WTC11 (cell line): ENCODE data around the gene GPR82. TPM values are rescaled to one million over a fixed set of nuclear protein-coding genes. Genes with fewer than 3 reads are reported as not detected.

Experiments used
- ATAC-seq: fragments of 200-7000 bp; cut with Tn5 transposase; 2 replicates; pipeline ENCODE4 v1.10.0; 2021; ENCODE audit warnings: mild to moderate bottlenecking, moderate library complexity
- CTCF ChIA-PET: fragments of 300-600 bp; sonication (Branson Sonifier 250); formaldehyde crosslinking; loops from one replicate; lab custom pipeline; 2021; ENCODE audit warnings: antibody characterized with exemption; lab: Charles Lee
- POLR2A ChIA-PET: fragments of 350-600 bp; sonication (Branson Sonifier 250); formaldehyde crosslinking; loops from one replicate; lab custom pipeline; 2021; ENCODE audit warnings: antibody characterized with exemption; lab: Charles Lee
- DNase-seq: peaks from one replicate; pipeline ENCODE4 v3.0.0; 2021; ENCODE audit warnings: low spot score
- H3K27ac Mint-ChIP-seq: 2 replicates; pipeline ENCODE4 v1.8.0; 2021; ENCODE audit warnings: mixed read lengths
- H3K27me3 Mint-ChIP-seq: 2 replicates; pipeline ENCODE4 v1.8.0; 2021; ENCODE audit warnings: low read depth, mild to moderate bottlenecking, moderate library complexity, mixed read lengths
- H3K36me3 Mint-ChIP-seq: 2 replicates; pipeline ENCODE4 v1.8.0; 2021; ENCODE audit warnings: mixed read lengths
- H3K4me1 Mint-ChIP-seq: 2 replicates; pipeline ENCODE4 v1.8.0; 2022; ENCODE audit warnings: mixed read lengths
- H3K4me3 Mint-ChIP-seq: 2 replicates; pipeline ENCODE4 v1.8.0; 2021; ENCODE audit warnings: mild to moderate bottlenecking, moderate library complexity, mixed read lengths
- H3K9me3 Mint-ChIP-seq: 2 replicates; pipeline ENCODE4 v1.8.0; 2021; ENCODE audit warnings: mixed read lengths
- ATF1 ChIP-seq: sonication (generic); formaldehyde crosslinking; IDR thresholded peaks from 2 replicates; pipeline ENCODE4 v1.8.1; 2023; ENCODE audit warnings: mild to moderate bottlenecking, moderate library complexity, missing genetic modification reagents
- FOXK1 ChIP-seq: sonication (generic); formaldehyde crosslinking; IDR thresholded peaks from 2 replicates; pipeline ENCODE4 v1.8.0; 2022; ENCODE audit warnings: mild to moderate bottlenecking, moderate library complexity, missing genetic modification reagents
- GTF2I ChIP-seq: fragments of 250-450 bp; sonication (Bioruptor Pico); conservative IDR thresholded peaks from 2 replicates; pipeline ENCODE4 v1.4.0; 2021; ENCODE audit warnings: mild to moderate bottlenecking
- JAZF1 ChIP-seq: fragments of 250-450 bp; sonication (Bioruptor Pico); IDR thresholded peaks from 2 replicates; pipeline ENCODE4 v1.9.0; 2021; ENCODE audit warnings: moderate library complexity, mild to moderate bottlenecking, inconsistent platforms
- MYBL2 ChIP-seq: sonication (generic); formaldehyde crosslinking; IDR thresholded peaks from 2 replicates; pipeline ENCODE4 v1.8.1; 2023; ENCODE audit warnings: mild to moderate bottlenecking, moderate library complexity, missing genetic modification reagents
- NFATC4 ChIP-seq: fragments of 250-450 bp; sonication (Bioruptor Pico); IDR thresholded peaks from 2 replicates; pipeline ENCODE4 v1.9.0; 2021; ENCODE audit warnings: mild to moderate bottlenecking
- NFE2L1 ChIP-seq: sonication (generic); formaldehyde crosslinking; IDR thresholded peaks from 2 replicates; pipeline ENCODE4 v1.8.1; 2023; ENCODE audit warnings: missing genetic modification reagents
- NR1H2 ChIP-seq: sonication (generic); formaldehyde crosslinking; IDR thresholded peaks from 2 replicates; pipeline ENCODE4 v1.9.0; 2021; ENCODE audit warnings: mild to moderate bottlenecking, moderate library complexity, missing genetic modification reagents
- NR2C2 ChIP-seq: sonication (generic); formaldehyde crosslinking; IDR thresholded peaks from 2 replicates; pipeline ENCODE4 v1.8.0; 2022; ENCODE audit warnings: mild to moderate bottlenecking, missing genetic modification reagents
- OVOL2 ChIP-seq: fragments of 250-450 bp; sonication (Bioruptor Pico); IDR thresholded peaks from 2 replicates; pipeline ENCODE4 v1.9.0; 2021; ENCODE audit warnings: mild to moderate bottlenecking, borderline replicate concordance
- SMAD3 ChIP-seq: sonication (generic); formaldehyde crosslinking; IDR thresholded peaks from 2 replicates; pipeline ENCODE4 v1.8.0; 2022; ENCODE audit warnings: missing genetic modification reagents, mild to moderate bottlenecking, borderline replicate concordance
- TCF7 ChIP-seq: sonication (generic); formaldehyde crosslinking; IDR thresholded peaks from 2 replicates; pipeline ENCODE4 v1.8.0; 2022; ENCODE audit warnings: mild to moderate bottlenecking, low read depth, missing genetic modification reagents, moderate library complexity
- TEAD4 ChIP-seq: sonication (generic); formaldehyde crosslinking; IDR thresholded peaks from 2 replicates; pipeline ENCODE4 v1.8.0; 2022; ENCODE audit warnings: mild to moderate bottlenecking, missing genetic modification reagents
- ZNF121 ChIP-seq: sonication (generic); formaldehyde crosslinking; IDR thresholded peaks from 2 replicates; pipeline ENCODE4 v1.8.0; 2023; ENCODE audit warnings: missing genetic modification reagents
- ZNF219 ChIP-seq: sonication (generic); formaldehyde crosslinking; IDR thresholded peaks from 2 replicates; pipeline ENCODE4 v1.8.0; 2023; ENCODE audit warnings: missing genetic modification reagents, mild to moderate bottlenecking, borderline replicate concordance
- ZNF671 ChIP-seq: fragments of 250-450 bp; sonication (Bioruptor Pico); IDR thresholded peaks from 2 replicates; pipeline ENCODE4 v1.8.0; 2021; ENCODE audit warnings: mild to moderate bottlenecking
- total RNA-seq: library from RNA; stranded (reverse); gene quantifications from 3 replicates; pipeline ENCODE4 v1.2.3, GENCODE V29; 2021
- TF ChIP-seq, protein P1 (sequence below): sonication (generic); formaldehyde crosslinking; IDR thresholded peaks from 2 replicates; pipeline ENCODE4 v1.8.0; 2022; ENCODE audit warnings: mild to moderate bottlenecking, missing genetic modification reagents
- TF ChIP-seq, protein P2 (sequence below): sonication (generic); formaldehyde crosslinking; IDR thresholded peaks from 2 replicates; pipeline ENCODE4 v1.8.1; 2022; ENCODE audit warnings: missing genetic modification reagents, borderline replicate concordance
- TF ChIP-seq, protein P3 (sequence below): sonication (generic); formaldehyde crosslinking; IDR thresholded peaks from 2 replicates; pipeline ENCODE4 v1.8.0; 2023; ENCODE audit warnings: missing genetic modification reagents, mild to moderate bottlenecking, borderline replicate concordance
- TF ChIP-seq, protein P4 (sequence below): fragments of 250-450 bp; sonication (Bioruptor Pico); IDR thresholded peaks from 2 replicates; pipeline ENCODE4 v1.9.0; 2021; ENCODE audit warnings: mild to moderate bottlenecking, borderline replicate concordance
- TF ChIP-seq, protein P5 (sequence below): sonication (generic); formaldehyde crosslinking; IDR thresholded peaks from 2 replicates; pipeline ENCODE4 v1.8.1; 2022; ENCODE audit warnings: mild to moderate bottlenecking, missing genetic modification reagents, moderate library complexity, borderline replicate concordance

GPR82 gene
- total RNA-seq, 1 experiment from 2014 or later: not detected

DNA sequence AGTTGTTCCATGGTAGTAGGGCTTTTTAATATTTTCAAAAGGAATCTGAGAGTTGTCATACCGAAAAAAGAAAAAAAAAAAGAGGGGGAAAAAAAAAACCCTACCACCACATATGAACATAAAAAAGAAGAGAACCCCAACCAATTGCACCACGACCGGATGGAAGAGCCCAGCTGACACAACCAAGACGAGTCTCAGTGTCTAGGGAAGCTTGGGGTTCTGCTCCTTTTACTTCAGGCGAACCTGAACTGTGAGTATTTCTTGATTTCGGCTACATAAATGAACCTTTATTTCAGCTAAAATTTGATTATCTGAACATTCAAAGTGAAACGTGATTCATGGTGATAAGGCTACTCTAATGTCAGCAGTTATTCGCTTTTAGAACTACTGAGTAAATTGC lies 35.1 kb upstream of the GPR82 start, which contains the start of gene GPR34 (continued):
- TF ChIP-seq FOXK1 (no peak), ZNF219 (CRISPR knock-in tag) (no peak), ATF1 (no peak), NFATC4 (CRISPR knock-in tag) (no peak), TEAD4 (CRISPR knock-in tag) (no peak), TCF7 (CRISPR knock-in tag) (no peak)
- TF ChIP-seq, protein P1, sequence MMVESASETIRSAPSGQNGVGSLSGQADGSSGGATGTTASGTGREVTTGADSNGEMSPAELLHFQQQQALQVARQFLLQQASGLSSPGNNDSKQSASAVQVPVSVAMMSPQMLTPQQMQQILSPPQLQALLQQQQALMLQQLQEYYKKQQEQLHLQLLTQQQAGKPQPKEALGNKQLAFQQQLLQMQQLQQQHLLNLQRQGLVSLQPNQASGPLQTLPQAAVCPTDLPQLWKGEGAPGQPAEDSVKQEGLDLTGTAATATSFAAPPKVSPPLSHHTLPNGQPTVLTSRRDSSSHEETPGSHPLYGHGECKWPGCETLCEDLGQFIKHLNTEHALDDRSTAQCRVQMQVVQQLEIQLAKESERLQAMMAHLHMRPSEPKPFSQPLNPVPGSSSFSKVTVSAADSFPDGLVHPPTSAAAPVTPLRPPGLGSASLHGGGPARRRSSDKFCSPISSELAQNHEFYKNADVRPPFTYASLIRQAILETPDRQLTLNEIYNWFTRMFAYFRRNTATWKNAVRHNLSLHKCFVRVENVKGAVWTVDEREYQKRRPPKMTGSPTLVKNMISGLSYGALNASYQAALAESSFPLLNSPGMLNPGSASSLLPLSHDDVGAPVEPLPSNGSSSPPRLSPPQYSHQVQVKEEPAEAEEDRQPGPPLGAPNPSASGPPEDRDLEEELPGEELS (CRISPR knock-in tag): no peak

- H3K4me1 Mint-ChIP-seq: no peaks in the 10 kb centered on the region
- TF ChIP-seq NR2C2 (no peak), JAZF1 (no peak), NFE2L1 (CRISPR knock-in tag) (no peak), MYBL2 (CRISPR knock-in tag) (no peak), GTF2I (no peak), NR1H2 (CRISPR knock-in tag) (no peak), ZNF671 (CRISPR knock-in tag) (no peak), ZNF121 (no peak), SMAD3 (CRISPR knock-in tag) (no peak), OVOL2 (CRISPR knock-in tag) (no peak)
- TF ChIP-seq, protein P2, sequence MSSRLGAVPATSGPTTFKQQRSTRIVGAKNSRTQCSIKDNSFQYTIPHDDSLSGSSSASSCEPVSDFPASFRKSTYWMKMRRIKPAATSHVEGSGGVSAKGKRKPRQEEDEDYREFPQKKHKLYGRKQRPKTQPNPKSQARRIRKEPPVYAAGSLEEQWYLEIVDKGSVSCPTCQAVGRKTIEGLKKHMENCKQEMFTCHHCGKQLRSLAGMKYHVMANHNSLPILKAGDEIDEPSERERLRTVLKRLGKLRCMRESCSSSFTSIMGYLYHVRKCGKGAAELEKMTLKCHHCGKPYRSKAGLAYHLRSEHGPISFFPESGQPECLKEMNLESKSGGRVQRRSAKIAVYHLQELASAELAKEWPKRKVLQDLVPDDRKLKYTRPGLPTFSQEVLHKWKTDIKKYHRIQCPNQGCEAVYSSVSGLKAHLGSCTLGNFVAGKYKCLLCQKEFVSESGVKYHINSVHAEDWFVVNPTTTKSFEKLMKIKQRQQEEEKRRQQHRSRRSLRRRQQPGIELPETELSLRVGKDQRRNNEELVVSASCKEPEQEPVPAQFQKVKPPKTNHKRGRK (CRISPR knock-in tag): no peak
- TF ChIP-seq, protein P3, sequence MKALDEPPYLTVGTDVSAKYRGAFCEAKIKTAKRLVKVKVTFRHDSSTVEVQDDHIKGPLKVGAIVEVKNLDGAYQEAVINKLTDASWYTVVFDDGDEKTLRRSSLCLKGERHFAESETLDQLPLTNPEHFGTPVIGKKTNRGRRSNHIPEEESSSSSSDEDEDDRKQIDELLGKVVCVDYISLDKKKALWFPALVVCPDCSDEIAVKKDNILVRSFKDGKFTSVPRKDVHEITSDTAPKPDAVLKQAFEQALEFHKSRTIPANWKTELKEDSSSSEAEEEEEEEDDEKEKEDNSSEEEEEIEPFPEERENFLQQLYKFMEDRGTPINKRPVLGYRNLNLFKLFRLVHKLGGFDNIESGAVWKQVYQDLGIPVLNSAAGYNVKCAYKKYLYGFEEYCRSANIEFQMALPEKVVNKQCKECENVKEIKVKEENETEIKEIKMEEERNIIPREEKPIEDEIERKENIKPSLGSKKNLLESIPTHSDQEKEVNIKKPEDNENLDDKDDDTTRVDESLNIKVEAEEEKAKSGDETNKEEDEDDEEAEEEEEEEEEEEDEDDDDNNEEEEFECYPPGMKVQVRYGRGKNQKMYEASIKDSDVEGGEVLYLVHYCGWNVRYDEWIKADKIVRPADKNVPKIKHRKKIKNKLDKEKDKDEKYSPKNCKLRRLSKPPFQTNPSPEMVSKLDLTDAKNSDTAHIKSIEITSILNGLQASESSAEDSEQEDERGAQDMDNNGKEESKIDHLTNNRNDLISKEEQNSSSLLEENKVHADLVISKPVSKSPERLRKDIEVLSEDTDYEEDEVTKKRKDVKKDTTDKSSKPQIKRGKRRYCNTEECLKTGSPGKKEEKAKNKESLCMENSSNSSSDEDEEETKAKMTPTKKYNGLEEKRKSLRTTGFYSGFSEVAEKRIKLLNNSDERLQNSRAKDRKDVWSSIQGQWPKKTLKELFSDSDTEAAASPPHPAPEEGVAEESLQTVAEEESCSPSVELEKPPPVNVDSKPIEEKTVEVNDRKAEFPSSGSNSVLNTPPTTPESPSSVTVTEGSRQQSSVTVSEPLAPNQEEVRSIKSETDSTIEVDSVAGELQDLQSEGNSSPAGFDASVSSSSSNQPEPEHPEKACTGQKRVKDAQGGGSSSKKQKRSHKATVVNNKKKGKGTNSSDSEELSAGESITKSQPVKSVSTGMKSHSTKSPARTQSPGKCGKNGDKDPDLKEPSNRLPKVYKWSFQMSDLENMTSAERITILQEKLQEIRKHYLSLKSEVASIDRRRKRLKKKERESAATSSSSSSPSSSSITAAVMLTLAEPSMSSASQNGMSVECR (CRISPR knock-in tag): no peak
- TF ChIP-seq, protein P4, sequence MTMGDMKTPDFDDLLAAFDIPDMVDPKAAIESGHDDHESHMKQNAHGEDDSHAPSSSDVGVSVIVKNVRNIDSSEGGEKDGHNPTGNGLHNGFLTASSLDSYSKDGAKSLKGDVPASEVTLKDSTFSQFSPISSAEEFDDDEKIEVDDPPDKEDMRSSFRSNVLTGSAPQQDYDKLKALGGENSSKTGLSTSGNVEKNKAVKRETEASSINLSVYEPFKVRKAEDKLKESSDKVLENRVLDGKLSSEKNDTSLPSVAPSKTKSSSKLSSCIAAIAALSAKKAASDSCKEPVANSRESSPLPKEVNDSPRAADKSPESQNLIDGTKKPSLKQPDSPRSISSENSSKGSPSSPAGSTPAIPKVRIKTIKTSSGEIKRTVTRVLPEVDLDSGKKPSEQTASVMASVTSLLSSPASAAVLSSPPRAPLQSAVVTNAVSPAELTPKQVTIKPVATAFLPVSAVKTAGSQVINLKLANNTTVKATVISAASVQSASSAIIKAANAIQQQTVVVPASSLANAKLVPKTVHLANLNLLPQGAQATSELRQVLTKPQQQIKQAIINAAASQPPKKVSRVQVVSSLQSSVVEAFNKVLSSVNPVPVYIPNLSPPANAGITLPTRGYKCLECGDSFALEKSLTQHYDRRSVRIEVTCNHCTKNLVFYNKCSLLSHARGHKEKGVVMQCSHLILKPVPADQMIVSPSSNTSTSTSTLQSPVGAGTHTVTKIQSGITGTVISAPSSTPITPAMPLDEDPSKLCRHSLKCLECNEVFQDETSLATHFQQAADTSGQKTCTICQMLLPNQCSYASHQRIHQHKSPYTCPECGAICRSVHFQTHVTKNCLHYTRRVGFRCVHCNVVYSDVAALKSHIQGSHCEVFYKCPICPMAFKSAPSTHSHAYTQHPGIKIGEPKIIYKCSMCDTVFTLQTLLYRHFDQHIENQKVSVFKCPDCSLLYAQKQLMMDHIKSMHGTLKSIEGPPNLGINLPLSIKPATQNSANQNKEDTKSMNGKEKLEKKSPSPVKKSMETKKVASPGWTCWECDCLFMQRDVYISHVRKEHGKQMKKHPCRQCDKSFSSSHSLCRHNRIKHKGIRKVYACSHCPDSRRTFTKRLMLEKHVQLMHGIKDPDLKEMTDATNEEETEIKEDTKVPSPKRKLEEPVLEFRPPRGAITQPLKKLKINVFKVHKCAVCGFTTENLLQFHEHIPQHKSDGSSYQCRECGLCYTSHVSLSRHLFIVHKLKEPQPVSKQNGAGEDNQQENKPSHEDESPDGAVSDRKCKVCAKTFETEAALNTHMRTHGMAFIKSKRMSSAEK (CRISPR knock-in tag): no peak
- TF ChIP-seq, protein P5, sequence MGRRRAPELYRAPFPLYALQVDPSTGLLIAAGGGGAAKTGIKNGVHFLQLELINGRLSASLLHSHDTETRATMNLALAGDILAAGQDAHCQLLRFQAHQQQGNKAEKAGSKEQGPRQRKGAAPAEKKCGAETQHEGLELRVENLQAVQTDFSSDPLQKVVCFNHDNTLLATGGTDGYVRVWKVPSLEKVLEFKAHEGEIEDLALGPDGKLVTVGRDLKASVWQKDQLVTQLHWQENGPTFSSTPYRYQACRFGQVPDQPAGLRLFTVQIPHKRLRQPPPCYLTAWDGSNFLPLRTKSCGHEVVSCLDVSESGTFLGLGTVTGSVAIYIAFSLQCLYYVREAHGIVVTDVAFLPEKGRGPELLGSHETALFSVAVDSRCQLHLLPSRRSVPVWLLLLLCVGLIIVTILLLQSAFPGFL (CRISPR knock-in tag): no peak
- no peaks in the 10 kb centered on the region for H3K9me3 Mint-ChIP-seq
- DNase-seq (no peak), ATAC-seq (no peak)
- no peaks in the 10 kb centered on the region for H3K27me3 Mint-ChIP-seq
- CTCF ChIA-PET: no interaction called here
- POLR2A ChIA-PET: no interaction called here
- H3K36me3 Mint-ChIP-seq: peaks cover 2% of the 10 kb centered on the region; the same call in 1 of the 2 replicates
- no peak overlapping the region for H3K27ac Mint-ChIP-seq
- no peak overlapping the region for H3K4me3 Mint-ChIP-seq
Measured at GRCh38 chrX:41689711-41690110, 34.3 kb upstream of the GPR82 start.
